Endothelial cell of umbilical vein (primary cell): ENCODE results near the gene CCL2. TPM values are rescaled to one million over a fixed set of nuclear protein-coding genes. Genes with fewer than 3 reads are reported as not detected.

ENCODE experiments used
- BruUV-seq: library from RNA; stranded (reverse); fragments of 400-500 nt; replicated peaks from 2 replicates; lab custom pipeline; 2021; lab: Mats Ljungman, UMichigan
- CTCF ChIA-PET: fragments of 300-600, 350-600 bp; sonication (Branson Sonifier 250); formaldehyde crosslinking; loops from one replicate; lab custom pipeline; 2021; ENCODE audit warnings: antibody characterized with exemption, inconsistent platforms; lab: Charles Lee
- POLR2A ChIA-PET: fragments of 300-600, 350-600 bp; sonication (Branson Sonifier 250); formaldehyde crosslinking; loops from one replicate; lab custom pipeline; 2021; ENCODE audit warnings: antibody characterized with exemption, inconsistent platforms; lab: Charles Lee
- DNase-seq: peaks from one replicate; pipeline ENCODE4 v3.0.0-alpha.2; 2011; ENCODE audit warnings: low read depth, low spot score
- FAIRE-seq: peaks from 2 replicates; lab custom pipeline; 2011; peaks lifted over from hg19 to GRCh38; lab: Jason Lieb, UNC
- H2AFZ ChIP-seq: 2 replicates; pipeline ENCODE4 v1.6.0; 2012; ENCODE audit warnings: low read depth, low read length, control low read depth, inconsistent platforms
- H3K27ac ChIP-seq: 2 replicates; pipeline ENCODE4 v1.5.1; 2011; ENCODE audit warnings: low read depth, mild to moderate bottlenecking, control low read depth, low read length, moderate library complexity; ENCODE audit not compliant: insufficient read depth
- H3K27me3 ChIP-seq, 2 experiments: 2 replicates each; pipeline versions ENCODE4 v1.6.0 to v1.6.1; 2011; ENCODE audit warnings: low read length in 2 of 2, mixed read lengths in 1 of 2; ENCODE audit not compliant: control insufficient read depth in 2 of 2, insufficient read depth in 2 of 2
- H3K36me3 ChIP-seq, 2 experiments: 2 replicates in 1 of 2; 3 replicates in 1 of 2; pipeline ENCODE4 v1.5.1; 2011; ENCODE audit warnings: low read length in 2 of 2, mild to moderate bottlenecking in 1 of 2, moderate library complexity in 1 of 2; ENCODE audit not compliant: control insufficient read depth in 2 of 2, insufficient read depth in 2 of 2; ENCODE audit errors: extremely low read depth in 1 of 2
- H3K4me1 ChIP-seq: 3 replicates; pipeline ENCODE4 v1.5.1; 2011; ENCODE audit warnings: mild to moderate bottlenecking, low read length; ENCODE audit not compliant: control insufficient read depth, insufficient read depth; ENCODE audit errors: extremely low read depth
- H3K4me2 ChIP-seq: 2 replicates; pipeline ENCODE4 v1.6.1; 2011; ENCODE audit warnings: low read length, control low read depth, mixed read lengths; ENCODE audit not compliant: insufficient read depth
- H3K4me3 ChIP-seq, 3 experiments: fragments of 200-600 bp in 1 of 3; sonication (generic), shearing (Covaris generic) in 1 of 3; replicated peaks in 1 of 3; 2 replicates each; pipeline ENCODE4 v1.5.1; 2011 to 2016; ENCODE audit warnings: control low read depth in 3 of 3, low read length in 3 of 3, mild to moderate bottlenecking in 2 of 3, inconsistent platforms in 1 of 3, low read depth in 1 of 3, moderate library complexity in 1 of 3; ENCODE audit not compliant: insufficient read depth in 1 of 3
- H3K79me2 ChIP-seq: 2 replicates; pipeline ENCODE4 v1.6.0; 2012; ENCODE audit warnings: low read length, inconsistent platforms; ENCODE audit not compliant: control insufficient read depth, insufficient read depth
- H3K9ac ChIP-seq: replicated peaks from 2 replicates; pipeline ENCODE3; 2011; ENCODE audit warnings: low read length, control low read depth; ENCODE audit not compliant: insufficient read depth; ENCODE audit errors: extremely low read depth
- H3K9me1 ChIP-seq: replicated peaks from 3 replicates; pipeline ENCODE4 v1.6.0; 2011; ENCODE audit warnings: mild to moderate bottlenecking, low read length; ENCODE audit not compliant: control insufficient read depth, insufficient read depth; ENCODE audit errors: extremely low read depth
- H3K9me3 ChIP-seq: replicated peaks from 2 replicates; pipeline ENCODE4 v1.5.1; 2012; ENCODE audit warnings: low read length, inconsistent platforms; ENCODE audit not compliant: control insufficient read depth, insufficient read depth
- H4K20me1 ChIP-seq: replicated peaks from 2 replicates; pipeline ENCODE3; 2011; ENCODE audit warnings: mild to moderate bottlenecking, low read length; ENCODE audit not compliant: control insufficient read depth, insufficient read depth; ENCODE audit errors: extremely low read depth
- POLR2AphosphoS5 ChIP-seq: IDR thresholded peaks from 2 replicates; pipeline ENCODE4 v1.6.1; 2012; ENCODE audit warnings: low read depth, mild to moderate bottlenecking, control low read depth, low read length, moderate library complexity; ENCODE audit not compliant: insufficient read depth
- dilution Hi-C: fragments of 300-500 bp; cut with MboI; formaldehyde crosslinking; loops from one replicate; pipeline ENCODE4 v1.15.0; 2019; ENCODE audit warnings: low sequenced_read_pairs; ENCODE audit not compliant: extremely low pct_ligation_motif_present
- intact Hi-C: fragments of 100-400 bp; cut with micrococcal nuclease; formaldehyde crosslinking; loops from one replicate; pipeline ENCODE4 v1.10.0; 2022
- polyA plus RNA-seq, 4 experiments: library from polyadenylated mRNA; depleted of rRNA in 3 of 4; stranded (reverse) in 3 of 4; unstranded in 1 of 4; fragments of >200 nt; gene quantifications; 2 replicates each; pipeline versions ENCODE4 v1.2.1 to v1.2.3, GENCODE V29; 2011 to 2012; ENCODE audit warnings: missing spikeins in 1 of 4
- total RNA-seq: library from RNA; stranded (reverse); gene quantifications from 2 replicates; pipeline ENCODE4 v1.2.3, GENCODE V29; 2021
- TF ChIP-seq, protein P1 (sequence below): IDR thresholded peaks from 2 replicates; pipeline ENCODE4 v1.6.1; 2011; ENCODE audit not compliant: insufficient read depth, insufficient read length
- TF ChIP-seq, protein P2 (sequence below), 2 donors: IDR thresholded peaks; 1 replicate in 1 of 2; 2 replicates in 1 of 2; pipeline ENCODE4 v1.5.1; 2011; ENCODE audit warnings: low read length in 2 of 2, mild to moderate bottlenecking in 2 of 2, moderate library complexity in 2 of 2, control low read depth in 1 of 2, inconsistent platforms in 1 of 2, low read depth in 1 of 2; ENCODE audit not compliant: insufficient read depth in 1 of 2; ENCODE audit errors: extremely low read depth in 1 of 2

CCL2 gene
- total and polyA plus RNA-seq, 2 donors (not counting 3 experiments of a cell fraction or from before 2014, with no cell fraction given): 238 to 599 TPM

DNA sequence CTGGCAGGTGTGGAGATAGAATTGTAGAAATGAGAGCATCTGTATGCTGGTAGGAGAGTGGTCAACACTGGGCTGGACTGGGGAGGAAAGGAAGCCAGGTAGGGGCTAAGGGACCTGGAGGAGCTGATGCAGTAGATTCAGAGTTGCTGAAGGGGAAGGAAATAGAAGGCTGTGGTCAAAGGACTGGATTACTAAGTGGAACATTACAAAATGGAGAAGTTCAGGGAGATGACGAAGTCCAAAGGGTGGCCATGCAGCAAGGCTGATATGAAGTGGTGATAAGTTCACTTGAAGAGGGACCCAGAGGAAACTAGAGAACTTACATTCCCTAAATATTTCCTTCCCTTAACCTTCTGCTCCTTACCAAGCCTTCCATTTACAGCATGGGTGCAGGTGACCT, 8.6 kb upstream of the CCL2 start:
- Histone ChIP-seq H3K27ac (no peak overlapping the region), H3K9me1 (no peaks in the 10 kb centered on the region), H4K20me1 (no peaks in the 10 kb centered on the region), H2AFZ (no peak overlapping the region), H3K36me3 (no peaks in the 10 kb centered on the region), H3K4me3 (no peak overlapping the region), H3K27me3 (no peaks in the 10 kb centered on the region), H3K9ac (no peak overlapping the region), H3K4me2 (no peak overlapping the region), H3K9me3 (no peaks in the 10 kb centered on the region), H3K4me1 (peaks cover 66% of the 10 kb centered on the region), H3K79me2 (no peaks in the 10 kb centered on the region)
- ChIA-PET CTCF (no interaction called here), POLR2A (no interaction called here)
- TF ChIP-seq, protein P1, sequence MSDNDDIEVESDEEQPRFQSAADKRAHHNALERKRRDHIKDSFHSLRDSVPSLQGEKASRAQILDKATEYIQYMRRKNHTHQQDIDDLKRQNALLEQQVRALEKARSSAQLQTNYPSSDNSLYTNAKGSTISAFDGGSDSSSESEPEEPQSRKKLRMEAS: no peak
- TF ChIP-seq, protein P2, sequence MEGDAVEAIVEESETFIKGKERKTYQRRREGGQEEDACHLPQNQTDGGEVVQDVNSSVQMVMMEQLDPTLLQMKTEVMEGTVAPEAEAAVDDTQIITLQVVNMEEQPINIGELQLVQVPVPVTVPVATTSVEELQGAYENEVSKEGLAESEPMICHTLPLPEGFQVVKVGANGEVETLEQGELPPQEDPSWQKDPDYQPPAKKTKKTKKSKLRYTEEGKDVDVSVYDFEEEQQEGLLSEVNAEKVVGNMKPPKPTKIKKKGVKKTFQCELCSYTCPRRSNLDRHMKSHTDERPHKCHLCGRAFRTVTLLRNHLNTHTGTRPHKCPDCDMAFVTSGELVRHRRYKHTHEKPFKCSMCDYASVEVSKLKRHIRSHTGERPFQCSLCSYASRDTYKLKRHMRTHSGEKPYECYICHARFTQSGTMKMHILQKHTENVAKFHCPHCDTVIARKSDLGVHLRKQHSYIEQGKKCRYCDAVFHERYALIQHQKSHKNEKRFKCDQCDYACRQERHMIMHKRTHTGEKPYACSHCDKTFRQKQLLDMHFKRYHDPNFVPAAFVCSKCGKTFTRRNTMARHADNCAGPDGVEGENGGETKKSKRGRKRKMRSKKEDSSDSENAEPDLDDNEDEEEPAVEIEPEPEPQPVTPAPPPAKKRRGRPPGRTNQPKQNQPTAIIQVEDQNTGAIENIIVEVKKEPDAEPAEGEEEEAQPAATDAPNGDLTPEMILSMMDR (IDR thresholded peaks at IDR 0.05; ENCODE audit: extremely low read depth in 1 of 2, insufficient read depth in 1 of 2, low read depth in 1 of 2, low read length in 2 of 2): no peak
- intact Hi-C loops: no loop called here
- FAIRE-seq (no peak), DNase-seq (no peak)
- dilution Hi-C loops: no loop called here
- BruUV-seq: no TSS peak

DNA sequence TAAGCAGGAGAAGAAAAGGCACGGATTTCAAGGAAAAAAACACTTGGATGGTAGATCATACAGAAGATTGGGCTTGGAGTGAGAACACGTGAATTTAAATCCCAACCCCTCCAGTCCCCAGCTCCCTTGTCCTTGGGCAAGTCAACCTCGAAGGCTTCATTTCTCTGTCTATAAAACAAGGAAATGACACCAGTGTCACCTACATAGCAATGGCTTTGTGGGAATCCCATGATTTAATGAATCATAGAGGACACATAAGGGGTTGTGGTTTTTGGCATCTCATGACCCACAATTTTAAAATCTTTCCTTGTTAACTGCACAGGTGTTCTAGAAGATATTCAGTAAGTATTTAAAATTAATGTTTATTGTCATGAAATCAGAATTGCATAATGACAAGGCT, 8.2 kb upstream of the CCL2 start:
- H3K79me2 ChIP-seq: no peaks in the 10 kb centered on the region
- CTCF ChIA-PET: no interaction called here
- H3K9me3 ChIP-seq: no peaks in the 10 kb centered on the region
- H3K27ac ChIP-seq: no peak overlapping the region
- H3K9me1 ChIP-seq: no peaks in the 10 kb centered on the region
- intact Hi-C loops (no loop called here), dilution Hi-C loops (no loop called here)
- H3K4me3 ChIP-seq: no peak overlapping the region
- POLR2A ChIA-PET: no interaction called here
- H3K9ac ChIP-seq: no peak overlapping the region
- FAIRE-seq (no peak), DNase-seq (no peak)
- H2AFZ ChIP-seq: no peak overlapping the region
- H3K4me2 ChIP-seq: no peak overlapping the region
- no peaks in the 10 kb centered on the region for H3K27me3 ChIP-seq
- no peak for TF ChIP-seq POLR2AphosphoS5
- no peaks in the 10 kb centered on the region for H3K36me3 ChIP-seq
- BruUV-seq: no TSS peak
- H4K20me1 ChIP-seq: no peaks in the 10 kb centered on the region
- H3K4me1 ChIP-seq: peaks cover 66% of the 10 kb centered on the region
